WTC11 (cell line): ENCODE data around the gene LIMS1. TPM values are rescaled to one million over a fixed set of nuclear protein-coding genes. Genes with fewer than 3 reads are reported as not detected.

Experiments
- ATAC-seq: fragments of 200-7000 bp; cut with Tn5 transposase; 2 replicates; pipeline ENCODE4 v1.10.0; 2021; ENCODE audit warnings: mild to moderate bottlenecking, moderate library complexity
- CTCF ChIA-PET: fragments of 300-600 bp; sonication (Branson Sonifier 250); formaldehyde crosslinking; loops from one replicate; lab custom pipeline; 2021; ENCODE audit warnings: antibody characterized with exemption; lab: Charles Lee
- POLR2A ChIA-PET: fragments of 350-600 bp; sonication (Branson Sonifier 250); formaldehyde crosslinking; loops from one replicate; lab custom pipeline; 2021; ENCODE audit warnings: antibody characterized with exemption; lab: Charles Lee
- DNase-seq: peaks from one replicate; pipeline ENCODE4 v3.0.0; 2021; ENCODE audit warnings: low spot score
- H3K27ac Mint-ChIP-seq: 2 replicates; pipeline ENCODE4 v1.8.0; 2021; ENCODE audit warnings: mixed read lengths
- H3K27me3 Mint-ChIP-seq: 2 replicates; pipeline ENCODE4 v1.8.0; 2021; ENCODE audit warnings: low read depth, mild to moderate bottlenecking, moderate library complexity, mixed read lengths
- H3K36me3 Mint-ChIP-seq: 2 replicates; pipeline ENCODE4 v1.8.0; 2021; ENCODE audit warnings: mixed read lengths
- H3K4me1 Mint-ChIP-seq: 2 replicates; pipeline ENCODE4 v1.8.0; 2022; ENCODE audit warnings: mixed read lengths
- H3K4me3 Mint-ChIP-seq: 2 replicates; pipeline ENCODE4 v1.8.0; 2021; ENCODE audit warnings: mild to moderate bottlenecking, moderate library complexity, mixed read lengths
- H3K9me3 Mint-ChIP-seq: 2 replicates; pipeline ENCODE4 v1.8.0; 2021; ENCODE audit warnings: mixed read lengths
- AR ChIP-seq: fragments of 250-450 bp; sonication (Bioruptor Pico); IDR thresholded peaks from 2 replicates; pipeline ENCODE4 v1.9.0; 2021; ENCODE audit warnings: mild to moderate bottlenecking
- CREM ChIP-seq: sonication (generic); formaldehyde crosslinking; IDR thresholded peaks from 2 replicates; pipeline ENCODE4 v1.8.1; 2022; ENCODE audit warnings: mild to moderate bottlenecking, missing genetic modification reagents, moderate library complexity
- FOXP4 ChIP-seq: sonication (generic); formaldehyde crosslinking; IDR thresholded peaks from 2 replicates; pipeline ENCODE4 v1.8.0; 2022; ENCODE audit warnings: mild to moderate bottlenecking, missing genetic modification reagents
- MYBL2 ChIP-seq: sonication (generic); formaldehyde crosslinking; IDR thresholded peaks from 2 replicates; pipeline ENCODE4 v1.8.1; 2023; ENCODE audit warnings: mild to moderate bottlenecking, moderate library complexity, missing genetic modification reagents
- RELA ChIP-seq: sonication (generic); formaldehyde crosslinking; IDR thresholded peaks from 2 replicates; pipeline ENCODE4 v1.8.1; 2022; ENCODE audit warnings: missing genetic modification reagents, mild to moderate bottlenecking, borderline replicate concordance
- SOX15 ChIP-seq: fragments of 250-450 bp; sonication (Bioruptor Pico); IDR thresholded peaks from 2 replicates; pipeline ENCODE4 v1.9.0; 2021; ENCODE audit warnings: mild to moderate bottlenecking
- SP1 ChIP-seq: sonication (generic); formaldehyde crosslinking; conservative IDR thresholded peaks from 2 replicates; pipeline ENCODE4 v1.8.1; 2022; ENCODE audit warnings: missing genetic modification reagents
- ZNF121 ChIP-seq: sonication (generic); formaldehyde crosslinking; IDR thresholded peaks from 2 replicates; pipeline ENCODE4 v1.8.0; 2023; ENCODE audit warnings: missing genetic modification reagents
- ZNF232 ChIP-seq: sonication (generic); formaldehyde crosslinking; IDR thresholded peaks from 2 replicates; pipeline ENCODE4 v1.8.0; 2022; ENCODE audit warnings: mild to moderate bottlenecking, missing genetic modification reagents
- ZNF396 ChIP-seq: fragments of 250-450 bp; sonication (Bioruptor Pico); IDR thresholded peaks from 2 replicates; pipeline ENCODE4 v1.8.0; 2021; ENCODE audit warnings: mild to moderate bottlenecking, moderate library complexity, borderline replicate concordance
- ZNF512 ChIP-seq: sonication (generic); formaldehyde crosslinking; IDR thresholded peaks from 2 replicates; pipeline ENCODE4 v1.8.1; 2022; ENCODE audit warnings: missing genetic modification reagents, borderline replicate concordance
- total RNA-seq: library from RNA; stranded (reverse); gene quantifications from 3 replicates; pipeline ENCODE4 v1.2.3, GENCODE V29; 2021
- TF ChIP-seq, protein P1 (sequence below): fragments of 200-600 bp; IDR thresholded peaks from 2 replicates; pipeline ENCODE4 v1.8.0; 2022; ENCODE audit warnings: antibody characterized with exemption
- TF ChIP-seq, protein P2 (sequence below): sonication (generic); formaldehyde crosslinking; IDR thresholded peaks from 2 replicates; pipeline ENCODE4 v1.8.1; 2023; ENCODE audit warnings: mild to moderate bottlenecking, moderate library complexity, missing genetic modification reagents
- TF ChIP-seq, protein P3 (sequence below): fragments of 250-450 bp; sonication (Bioruptor Pico); IDR thresholded peaks from 2 replicates; pipeline ENCODE4 v1.8.0; 2021; ENCODE audit warnings: mild to moderate bottlenecking
- TF ChIP-seq, protein P4 (sequence below): sonication (generic); formaldehyde crosslinking; IDR thresholded peaks from 2 replicates; pipeline ENCODE4 v1.8.1; 2023; ENCODE audit warnings: mild to moderate bottlenecking, missing genetic modification reagents, moderate library complexity
- TF ChIP-seq, protein P5 (sequence below): sonication (generic); formaldehyde crosslinking; IDR thresholded peaks from 2 replicates; pipeline ENCODE4 v1.8.1; 2022; ENCODE audit warnings: low read depth, mild to moderate bottlenecking, moderate library complexity, missing genetic modification reagents, borderline replicate concordance

The LIMS1 gene
- total RNA-seq, 1 experiment from 2014 or later = 50.6 TPM

DNA sequence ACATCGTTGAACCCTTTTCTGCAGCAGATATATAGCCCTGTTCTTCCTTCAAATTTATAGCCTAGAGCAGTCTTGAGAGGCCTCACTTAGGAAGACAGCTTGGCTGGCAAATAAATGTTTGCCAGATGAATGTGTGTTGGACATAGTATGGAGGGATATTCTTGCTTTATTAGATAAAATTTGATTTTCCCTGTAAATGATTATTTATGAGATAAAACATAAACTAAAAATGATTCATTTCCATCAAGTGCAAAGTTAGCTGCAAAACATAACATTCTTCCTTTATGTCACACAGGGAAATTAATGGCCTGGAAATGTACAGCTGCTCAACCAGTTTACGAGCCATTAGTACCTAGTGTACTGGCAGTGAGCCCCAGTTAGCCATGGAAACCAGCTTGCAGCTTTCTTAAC lies 82.5 kb downstream of the LIMS1 start:
- Mint-ChIP-seq H3K36me3 (no peaks in the 10 kb centered on the region), H3K9me3 (no peaks in the 10 kb centered on the region), H3K27ac (no peak overlapping the region), H3K4me1 (peaks cover 54% of the 10 kb centered on the region), H3K4me3 (no peak overlapping the region), H3K27me3 (no peaks in the 10 kb centered on the region)
- no peak for DNase-seq
- ATAC-seq = no peak
- TF ChIP-seq SOX15 (no peak), CREM (CRISPR knock-in tag) (no peak), ZNF121 (CRISPR knock-in tag) (no peak), FOXP4 (no peak), ZNF232 (CRISPR knock-in tag) (no peak), SP1 (CRISPR knock-in tag) (no peak), ZNF396 (CRISPR knock-in tag) (no peak)
- TF ChIP-seq, protein P1, sequence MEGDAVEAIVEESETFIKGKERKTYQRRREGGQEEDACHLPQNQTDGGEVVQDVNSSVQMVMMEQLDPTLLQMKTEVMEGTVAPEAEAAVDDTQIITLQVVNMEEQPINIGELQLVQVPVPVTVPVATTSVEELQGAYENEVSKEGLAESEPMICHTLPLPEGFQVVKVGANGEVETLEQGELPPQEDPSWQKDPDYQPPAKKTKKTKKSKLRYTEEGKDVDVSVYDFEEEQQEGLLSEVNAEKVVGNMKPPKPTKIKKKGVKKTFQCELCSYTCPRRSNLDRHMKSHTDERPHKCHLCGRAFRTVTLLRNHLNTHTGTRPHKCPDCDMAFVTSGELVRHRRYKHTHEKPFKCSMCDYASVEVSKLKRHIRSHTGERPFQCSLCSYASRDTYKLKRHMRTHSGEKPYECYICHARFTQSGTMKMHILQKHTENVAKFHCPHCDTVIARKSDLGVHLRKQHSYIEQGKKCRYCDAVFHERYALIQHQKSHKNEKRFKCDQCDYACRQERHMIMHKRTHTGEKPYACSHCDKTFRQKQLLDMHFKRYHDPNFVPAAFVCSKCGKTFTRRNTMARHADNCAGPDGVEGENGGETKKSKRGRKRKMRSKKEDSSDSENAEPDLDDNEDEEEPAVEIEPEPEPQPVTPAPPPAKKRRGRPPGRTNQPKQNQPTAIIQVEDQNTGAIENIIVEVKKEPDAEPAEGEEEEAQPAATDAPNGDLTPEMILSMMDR = no peak
- TF ChIP-seq, protein P2, sequence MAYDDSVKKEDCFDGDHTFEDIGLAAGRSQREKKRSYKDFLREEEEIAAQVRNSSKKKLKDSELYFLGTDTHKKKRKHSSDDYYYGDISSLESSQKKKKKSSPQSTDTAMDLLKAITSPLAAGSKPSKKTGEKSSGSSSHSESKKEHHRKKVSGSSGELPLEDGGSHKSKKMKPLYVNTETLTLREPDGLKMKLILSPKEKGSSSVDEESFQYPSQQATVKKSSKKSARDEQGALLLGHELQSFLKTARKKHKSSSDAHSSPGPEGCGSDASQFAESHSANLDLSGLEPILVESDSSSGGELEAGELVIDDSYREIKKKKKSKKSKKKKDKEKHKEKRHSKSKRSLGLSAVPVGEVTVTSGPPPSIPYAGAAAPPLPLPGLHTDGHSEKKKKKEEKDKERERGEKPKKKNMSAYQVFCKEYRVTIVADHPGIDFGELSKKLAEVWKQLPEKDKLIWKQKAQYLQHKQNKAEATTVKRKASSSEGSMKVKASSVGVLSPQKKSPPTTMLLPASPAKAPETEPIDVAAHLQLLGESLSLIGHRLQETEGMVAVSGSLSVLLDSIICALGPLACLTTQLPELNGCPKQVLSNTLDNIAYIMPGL (CRISPR knock-in tag) = no peak
- ChIA-PET CTCF (interaction anchor here (0.5 to 4.8 kb wide), 4 partner anchors 8 to 20 kb away, joined by 3 to 46 read pairs (median 3); no protein-coding TSS in a partner anchor), POLR2A (no interaction called here)

DNA sequence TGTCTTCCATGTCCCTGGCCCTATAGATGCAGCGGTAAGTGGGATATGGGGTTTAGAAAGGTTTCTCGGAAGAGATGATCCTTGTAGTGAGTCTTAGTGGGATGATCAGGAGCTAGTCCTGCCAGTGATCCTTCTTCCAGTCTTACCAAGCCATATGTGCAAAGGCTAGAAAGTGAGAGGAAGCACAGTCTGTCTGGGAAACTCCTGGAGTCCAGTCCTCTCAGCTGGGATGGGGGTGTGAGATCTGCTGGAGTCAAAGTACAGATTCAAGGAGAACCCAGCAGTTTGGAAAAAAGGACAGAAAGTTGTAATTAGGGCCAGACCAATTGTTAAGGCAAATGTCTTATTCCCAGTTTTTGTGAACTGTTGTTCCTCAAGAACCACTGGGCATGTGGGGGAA lies 83.3 kb downstream of the LIMS1 start:
- ATAC-seq (no peak), DNase-seq (no peak)
- Mint-ChIP-seq H3K27me3 (no peaks in the 10 kb centered on the region), H3K4me1 (peaks cover 59% of the 10 kb centered on the region), H3K36me3 (no peaks in the 10 kb centered on the region), H3K9me3 (no peaks in the 10 kb centered on the region), H3K27ac (peak overlapping the region; percentile 15; the same call in 1 of the 2 replicates), H3K4me3 (no peak overlapping the region)
- POLR2A ChIA-PET = no interaction called here
- CTCF ChIA-PET = interaction anchor here (1.1 to 4.8 kb wide), 2 partner anchors 8 to 19 kb away, joined by 3 to 46 read pairs; no protein-coding TSS in a partner anchor
- no peak for TF ChIP-seq RELA (CRISPR knock-in tag)
- no peak for TF ChIP-seq ZNF396 (CRISPR knock-in tag)
- TF ChIP-seq, protein P3, sequence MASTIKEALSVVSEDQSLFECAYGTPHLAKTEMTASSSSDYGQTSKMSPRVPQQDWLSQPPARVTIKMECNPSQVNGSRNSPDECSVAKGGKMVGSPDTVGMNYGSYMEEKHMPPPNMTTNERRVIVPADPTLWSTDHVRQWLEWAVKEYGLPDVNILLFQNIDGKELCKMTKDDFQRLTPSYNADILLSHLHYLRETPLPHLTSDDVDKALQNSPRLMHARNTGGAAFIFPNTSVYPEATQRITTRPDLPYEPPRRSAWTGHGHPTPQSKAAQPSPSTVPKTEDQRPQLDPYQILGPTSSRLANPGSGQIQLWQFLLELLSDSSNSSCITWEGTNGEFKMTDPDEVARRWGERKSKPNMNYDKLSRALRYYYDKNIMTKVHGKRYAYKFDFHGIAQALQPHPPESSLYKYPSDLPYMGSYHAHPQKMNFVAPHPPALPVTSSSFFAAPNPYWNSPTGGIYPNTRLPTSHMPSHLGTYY (CRISPR knock-in tag) = no peak
- TF ChIP-seq AR (CRISPR knock-in tag) = no peak
- no peak for TF ChIP-seq MYBL2 (CRISPR knock-in tag)
- TF ChIP-seq, protein P4, sequence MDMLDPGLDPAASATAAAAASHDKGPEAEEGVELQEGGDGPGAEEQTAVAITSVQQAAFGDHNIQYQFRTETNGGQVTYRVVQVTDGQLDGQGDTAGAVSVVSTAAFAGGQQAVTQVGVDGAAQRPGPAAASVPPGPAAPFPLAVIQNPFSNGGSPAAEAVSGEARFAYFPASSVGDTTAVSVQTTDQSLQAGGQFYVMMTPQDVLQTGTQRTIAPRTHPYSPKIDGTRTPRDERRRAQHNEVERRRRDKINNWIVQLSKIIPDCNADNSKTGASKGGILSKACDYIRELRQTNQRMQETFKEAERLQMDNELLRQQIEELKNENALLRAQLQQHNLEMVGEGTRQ (CRISPR knock-in tag) = no peak
- TF ChIP-seq, protein P5, sequence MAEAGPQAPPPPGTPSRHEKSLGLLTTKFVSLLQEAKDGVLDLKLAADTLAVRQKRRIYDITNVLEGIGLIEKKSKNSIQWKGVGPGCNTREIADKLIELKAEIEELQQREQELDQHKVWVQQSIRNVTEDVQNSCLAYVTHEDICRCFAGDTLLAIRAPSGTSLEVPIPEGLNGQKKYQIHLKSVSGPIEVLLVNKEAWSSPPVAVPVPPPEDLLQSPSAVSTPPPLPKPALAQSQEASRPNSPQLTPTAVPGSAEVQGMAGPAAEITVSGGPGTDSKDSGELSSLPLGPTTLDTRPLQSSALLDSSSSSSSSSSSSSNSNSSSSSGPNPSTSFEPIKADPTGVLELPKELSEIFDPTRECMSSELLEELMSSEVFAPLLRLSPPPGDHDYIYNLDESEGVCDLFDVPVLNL (CRISPR knock-in tag) = no peak
- no peak for TF ChIP-seq SOX15
- no peak for TF ChIP-seq ZNF512
- no peak for TF ChIP-seq ZNF121 (CRISPR knock-in tag)
